GM12891 (cell line): ENCODE data around the gene SERTAD4.

Experiments used
- PAX5 ChIP-seq: IDR thresholded peaks from 2 replicates; pipeline ENCODE4 v1.6.1; 2011; ENCODE audit warnings: low read length, moderate library complexity, mild to moderate bottlenecking; ENCODE audit not compliant: insufficient read depth, severe bottlenecking
- POLR2A ChIP-seq: IDR thresholded peaks from 2 replicates; pipeline ENCODE4 v1.6.1; 2011; ENCODE audit warnings: low read depth, low read length, control low read depth
- POLR2AphosphoS5 ChIP-seq: IDR thresholded peaks from 2 replicates; pipeline ENCODE4 v1.6.1; 2011; ENCODE audit warnings: low read depth, low read length, control low read depth
- POU2F2 ChIP-seq: IDR thresholded peaks from 2 replicates; pipeline ENCODE4 v1.6.1; 2011; ENCODE audit warnings: low read depth, mild to moderate bottlenecking, control low read depth, low read length, moderate library complexity
- SPI1 ChIP-seq: IDR thresholded peaks from 2 replicates; pipeline ENCODE4 v1.6.1; 2011; ENCODE audit warnings: low read depth, low read length, control low read depth
- TAF1 ChIP-seq: IDR thresholded peaks from 2 replicates; pipeline ENCODE4 v1.6.1; 2011; ENCODE audit warnings: low read depth, low read length, control low read depth

- TF ChIP-seq TAF1 (no peak), POLR2A (no peak), SPI1 (no peak), POLR2AphosphoS5 (no peak), PAX5 (no peak), POU2F2 (no peak)
Observed at GRCh38 chr1:210289248-210289647, 56.7 kb downstream of the SERTAD4 start.
